Stomach smooth muscle (tissue), 2 donors: ENCODE data around the gene OR51D1.

Source experiments
- H3K27ac ChIP-seq: one replicate; pipeline ENCODE4 v1.7.0; 2013; ENCODE audit warnings: mild to moderate bottlenecking, low read length, inconsistent platforms
- H3K27me3 ChIP-seq, 2 donors: one replicate each; pipeline ENCODE4 v1.7.0; 2013; ENCODE audit warnings: low read length in 2 of 2; ENCODE audit not compliant: insufficient read depth in 2 of 2, control insufficient read depth in 1 of 2
- H3K36me3 ChIP-seq, 2 donors: one replicate each; pipeline ENCODE4 v1.7.0; 2013; ENCODE audit warnings: low read length in 2 of 2; ENCODE audit not compliant: control insufficient read depth in 2 of 2, insufficient read depth in 2 of 2
- H3K4me1 ChIP-seq: one replicate; pipeline ENCODE4 v1.7.0; 2013; ENCODE audit warnings: low read length; ENCODE audit not compliant: control insufficient read depth, insufficient read depth
- H3K4me3 ChIP-seq, 2 donors: one replicate each; pipeline ENCODE4 v1.7.0; 2013; ENCODE audit warnings: low read length in 2 of 2
- H3K9ac ChIP-seq, 2 donors: one replicate each; pipeline ENCODE4 v1.7.0; 2013; ENCODE audit warnings: low read length in 2 of 2, mild to moderate bottlenecking in 1 of 2
- H3K9me3 ChIP-seq, 2 donors: one replicate each; pipeline ENCODE4 v1.7.0; 2013; ENCODE audit warnings: low read length in 2 of 2; ENCODE audit not compliant: control insufficient read depth in 2 of 2
- donor health status: healthy.
- donor health status: Pancreatic carcinoma.

Gene OR51D1

DNA sequence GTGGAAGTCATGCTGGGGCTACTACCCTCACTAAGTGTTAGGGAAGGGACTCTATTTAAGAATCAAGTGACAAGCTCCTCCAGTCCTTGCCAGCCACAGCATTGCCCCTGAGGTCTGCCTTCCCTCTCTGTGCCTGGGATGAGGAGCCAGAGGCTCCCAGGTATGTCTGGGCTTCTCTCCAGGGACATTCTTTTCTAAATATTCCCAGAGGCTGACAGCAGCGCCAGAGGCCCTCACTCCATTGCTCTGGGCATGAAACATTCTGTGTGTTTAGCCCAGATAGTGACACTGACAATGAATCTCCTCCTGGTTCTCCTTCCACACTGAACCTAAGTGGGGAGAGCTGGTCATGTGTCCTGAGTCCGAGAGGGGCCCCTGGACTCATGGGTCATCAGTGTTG is 8.7 kb downstream of the OR51D1 start:
- Histone ChIP-seq H3K9ac (no peak overlapping the region), H3K9me3 (no peaks in the 10 kb centered on the region), H3K27ac (peak overlapping the region; percentile 60), H3K4me3 (peak overlapping the region in 1 of 2 donors; percentile 29), H3K36me3 (no peaks in the 10 kb centered on the region), H3K27me3 (no peaks in the 10 kb centered on the region), H3K4me1 (peaks cover 32% of the 10 kb centered on the region)

DNA sequence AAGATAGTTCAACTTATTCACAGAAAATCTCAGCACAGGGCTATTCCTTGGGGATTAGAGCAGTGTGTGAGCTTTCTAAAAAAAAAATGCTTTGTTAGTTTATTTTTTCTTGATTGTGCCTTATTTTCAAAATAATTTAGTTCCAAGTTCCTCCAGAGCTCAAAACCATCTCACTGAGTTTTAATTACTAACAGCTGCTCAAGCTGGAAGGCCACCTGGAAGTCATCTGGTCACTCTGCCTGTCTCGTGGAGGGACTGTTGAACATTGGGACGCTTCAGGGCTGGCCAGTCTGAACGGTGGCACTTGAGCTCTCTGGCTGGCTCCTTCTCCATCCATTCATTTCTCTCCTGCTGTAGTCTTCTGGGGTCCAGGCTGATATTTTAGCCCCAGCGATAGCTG is 10.5 kb downstream of the OR51D1 start:
- H3K4me1 ChIP-seq, result peaks cover 32% of the 10 kb centered on the region
- H3K4me3 ChIP-seq, result no peak overlapping the region
- no peaks in the 10 kb centered on the region for H3K36me3 ChIP-seq
- no peak overlapping the region for H3K9ac ChIP-seq
- H3K9me3 ChIP-seq, result no peaks in the 10 kb centered on the region
- no peak overlapping the region for H3K27ac ChIP-seq
- H3K27me3 ChIP-seq, result peaks cover 0 to 3% of the 10 kb centered on the region in 2 donors

DNA sequence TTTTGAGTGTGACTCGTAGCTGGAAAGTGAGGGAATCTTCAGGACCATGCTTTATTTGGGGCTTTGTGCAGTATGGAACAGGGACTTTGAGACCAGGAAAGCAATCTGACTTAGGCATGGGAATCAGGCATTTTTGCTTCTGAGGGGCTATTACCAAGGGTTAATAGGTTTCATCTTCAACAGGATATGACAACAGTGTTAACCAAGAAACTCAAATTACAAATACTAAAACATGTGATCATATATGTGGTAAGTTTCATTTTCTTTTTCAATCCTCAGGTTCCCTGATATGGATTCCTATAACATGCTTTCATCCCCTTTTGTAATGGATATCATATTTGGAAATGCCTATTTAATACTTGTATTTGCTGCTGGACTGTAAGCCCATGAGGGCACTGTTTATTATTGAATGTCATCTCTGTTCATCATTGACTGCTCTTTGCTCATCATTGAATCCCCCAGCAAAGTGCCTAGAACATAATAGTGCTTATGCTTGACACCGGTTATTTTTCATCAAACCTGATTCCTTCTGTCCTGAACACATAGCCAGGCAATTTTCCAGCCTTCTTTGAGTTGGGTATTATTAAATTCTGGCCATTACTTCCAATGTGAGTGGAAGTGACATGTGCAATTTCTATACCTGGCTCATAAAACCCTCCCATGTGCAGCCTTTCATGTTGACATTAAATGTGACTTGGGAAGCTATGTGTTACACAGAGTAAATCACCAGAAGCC is 17.5 kb downstream of the OR51D1 start:
- Histone ChIP-seq H3K27ac (no peak overlapping the region), H3K4me3 (no peak overlapping the region), H3K9ac (no peak overlapping the region), H3K4me1 (no peaks in the 10 kb centered on the region), H3K9me3 (no peaks in the 10 kb centered on the region), H3K27me3 (peaks cover 0 to 3% of the 10 kb centered on the region in 2 donors), H3K36me3 (no peaks in the 10 kb centered on the region)

DNA sequence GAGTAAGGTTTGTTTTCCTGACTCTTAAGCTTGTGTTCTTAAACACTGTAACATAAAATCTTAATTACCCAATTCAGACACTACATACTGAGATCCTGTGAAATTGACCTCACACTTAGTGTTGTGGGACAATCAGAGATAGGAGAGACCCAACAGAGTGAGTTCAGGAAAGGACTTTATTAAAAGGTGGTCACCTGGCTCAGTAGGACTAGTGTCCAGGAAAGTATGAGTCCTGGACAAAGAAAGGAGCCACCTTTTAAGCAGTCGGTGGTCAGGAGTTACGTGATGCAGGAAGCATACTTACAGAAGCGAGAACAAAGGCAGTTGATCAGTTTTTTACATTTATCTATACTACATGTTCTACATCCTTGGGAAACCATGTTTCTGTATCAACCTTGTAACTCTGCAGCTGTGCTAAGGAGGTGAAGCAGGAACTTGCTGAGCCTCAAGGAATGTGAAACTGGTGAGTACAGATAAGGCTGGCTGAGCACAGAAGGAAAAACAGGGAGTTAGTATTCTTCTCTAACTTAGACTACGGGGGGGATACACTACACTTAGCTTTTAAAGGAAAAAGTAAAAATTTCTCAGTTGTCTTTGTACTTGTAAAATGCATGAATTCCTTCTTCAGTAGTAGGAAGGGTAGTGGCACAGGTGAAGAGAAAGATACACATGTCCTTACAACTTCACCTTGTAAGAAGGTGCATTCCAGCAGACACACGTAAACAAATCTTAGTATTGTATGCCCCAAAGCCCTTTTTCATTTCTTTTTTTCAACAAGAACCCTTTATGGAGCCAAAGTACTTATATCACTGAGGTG is 21.6 kb downstream of the OR51D1 start:
- Histone ChIP-seq H3K27ac (no peak overlapping the region), H3K36me3 (no peaks in the 10 kb centered on the region), H3K27me3 (peaks cover 0 to 5% of the 10 kb centered on the region in 2 donors), H3K9me3 (no peaks in the 10 kb centered on the region), H3K9ac (no peak overlapping the region), H3K4me3 (no peak overlapping the region), H3K4me1 (no peaks in the 10 kb centered on the region)

DNA sequence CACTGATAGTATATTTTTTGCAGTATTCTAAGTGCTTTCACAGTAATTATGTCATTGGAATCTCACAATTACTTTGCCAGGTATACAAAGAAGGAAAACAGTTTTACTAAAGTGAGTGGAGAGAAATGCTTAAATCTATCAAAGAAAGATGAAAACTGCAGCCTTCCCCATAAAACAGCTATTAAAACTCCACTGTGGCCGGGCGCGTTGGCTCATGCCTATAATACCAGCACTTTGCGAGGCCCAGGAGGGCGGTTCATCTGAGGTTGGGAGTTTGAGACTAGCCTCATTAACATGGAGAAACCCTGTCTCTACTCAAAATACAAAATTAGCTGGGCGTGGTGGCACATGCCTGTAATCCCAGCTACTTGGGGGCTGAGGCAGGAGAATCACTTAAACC is 25.6 kb downstream of the OR51D1 start:
- Histone ChIP-seq H3K9me3 (no peaks in the 10 kb centered on the region), H3K4me1 (no peaks in the 10 kb centered on the region), H3K9ac (no peak overlapping the region), H3K27me3 (peaks cover 0 to 5% of the 10 kb centered on the region in 2 donors), H3K36me3 (no peaks in the 10 kb centered on the region), H3K27ac (no peak overlapping the region), H3K4me3 (no peak overlapping the region)

DNA sequence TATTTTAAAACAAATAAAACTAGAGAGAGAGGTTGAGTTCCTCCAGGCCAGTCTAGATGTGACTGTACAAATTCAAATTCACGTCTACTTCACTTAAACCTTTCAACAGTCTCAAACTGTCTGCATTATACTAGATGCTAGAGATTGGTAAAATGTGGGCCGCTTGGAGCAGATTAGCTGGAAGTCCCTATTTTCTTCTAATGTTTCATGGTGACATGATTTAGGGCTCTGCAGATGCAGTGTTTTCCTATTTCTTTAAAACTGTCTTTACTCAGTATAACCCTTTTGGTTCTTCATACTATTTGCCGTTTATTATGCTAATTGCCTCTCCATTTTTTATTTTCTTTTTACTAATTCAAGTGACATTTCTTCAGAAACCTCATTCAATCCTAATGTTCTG is 26.9 kb downstream of the OR51D1 start:
- Histone ChIP-seq H3K36me3 (no peaks in the 10 kb centered on the region), H3K4me3 (no peak overlapping the region), H3K27ac (no peak overlapping the region), H3K9ac (no peak overlapping the region), H3K4me1 (no peaks in the 10 kb centered on the region), H3K9me3 (no peaks in the 10 kb centered on the region), H3K27me3 (peaks cover 0 to 5% of the 10 kb centered on the region in 2 donors)

DNA sequence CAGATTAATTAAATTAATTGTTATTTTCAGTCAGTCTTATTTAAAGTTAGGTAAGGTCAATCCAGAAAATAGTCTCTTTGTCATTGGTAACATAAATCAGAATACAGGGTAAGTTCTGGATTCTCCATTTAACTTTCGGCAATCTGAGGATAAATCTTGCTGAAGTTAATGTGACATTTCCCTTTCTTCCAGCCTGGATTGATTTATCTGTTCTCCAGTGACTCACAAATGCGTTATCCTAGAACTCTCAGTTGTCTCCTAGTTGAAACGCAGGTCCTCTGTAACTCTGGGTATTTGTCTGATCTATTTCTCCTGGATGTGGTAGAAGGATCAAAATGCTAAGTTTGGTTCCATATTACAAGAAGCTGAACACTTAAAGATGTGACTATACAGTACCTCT is 27.5 kb downstream of the OR51D1 start:
- no peaks in the 10 kb centered on the region for H3K36me3 ChIP-seq
- no peaks in the 10 kb centered on the region for H3K4me1 ChIP-seq
- peaks cover 0 to 5% of the 10 kb centered on the region in 2 donors for H3K27me3 ChIP-seq
- H3K9ac ChIP-seq, result no peak overlapping the region
- H3K4me3 ChIP-seq, result no peak overlapping the region
- H3K27ac ChIP-seq, result no peak overlapping the region
- H3K9me3 ChIP-seq, result no peaks in the 10 kb centered on the region

DNA sequence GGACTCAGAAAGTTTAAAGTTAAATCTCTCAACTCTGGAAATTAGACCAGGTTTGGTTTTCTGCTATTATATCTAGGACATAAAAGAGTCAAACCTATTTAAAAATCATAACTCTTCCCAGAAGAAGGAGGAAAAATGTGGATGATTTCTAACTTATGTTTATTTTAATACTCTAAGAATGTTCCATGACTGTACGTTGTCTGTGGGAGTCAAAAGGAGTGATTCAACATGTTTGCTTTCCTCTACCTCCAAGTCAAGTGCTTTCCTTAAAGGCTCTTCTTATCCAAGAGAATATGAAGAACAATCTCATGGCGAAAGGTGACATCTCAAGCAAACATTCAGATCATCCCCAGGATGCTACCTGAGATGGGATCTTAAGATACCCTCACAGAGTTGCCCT is 28.1 kb downstream of the OR51D1 start:
- Histone ChIP-seq H3K27me3 (peaks cover 0 to 5% of the 10 kb centered on the region in 2 donors), H3K27ac (no peak overlapping the region), H3K9ac (no peak overlapping the region), H3K9me3 (no peaks in the 10 kb centered on the region), H3K36me3 (no peaks in the 10 kb centered on the region), H3K4me3 (no peak overlapping the region), H3K4me1 (no peaks in the 10 kb centered on the region)

DNA sequence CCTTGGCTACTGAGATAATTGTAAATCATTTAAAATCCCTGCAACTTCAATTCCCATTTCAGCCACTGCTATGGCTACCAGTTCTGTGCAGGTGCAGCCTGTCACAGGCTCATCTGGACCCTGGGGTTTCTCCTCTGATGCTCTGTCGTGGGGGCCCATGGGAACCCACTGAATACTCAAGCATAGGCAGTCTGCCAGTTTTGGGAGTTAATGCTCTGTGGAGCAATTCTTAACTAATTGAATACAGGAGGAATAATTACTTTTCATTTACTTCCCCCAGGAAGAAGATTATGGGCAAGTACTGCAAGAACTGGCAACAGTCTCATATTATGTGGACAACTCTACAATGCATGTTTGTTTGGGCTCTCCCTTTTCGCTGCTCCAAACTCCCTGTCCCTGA is 34.5 kb downstream of the OR51D1 start:
- Histone ChIP-seq H3K27me3 (peaks cover 0 to 2% of the 10 kb centered on the region in 2 donors), H3K4me3 (no peak overlapping the region), H3K9ac (no peak overlapping the region), H3K9me3 (no peaks in the 10 kb centered on the region), H3K4me1 (peaks cover 4% of the 10 kb centered on the region), H3K36me3 (no peaks in the 10 kb centered on the region), H3K27ac (no peak overlapping the region)

DNA sequence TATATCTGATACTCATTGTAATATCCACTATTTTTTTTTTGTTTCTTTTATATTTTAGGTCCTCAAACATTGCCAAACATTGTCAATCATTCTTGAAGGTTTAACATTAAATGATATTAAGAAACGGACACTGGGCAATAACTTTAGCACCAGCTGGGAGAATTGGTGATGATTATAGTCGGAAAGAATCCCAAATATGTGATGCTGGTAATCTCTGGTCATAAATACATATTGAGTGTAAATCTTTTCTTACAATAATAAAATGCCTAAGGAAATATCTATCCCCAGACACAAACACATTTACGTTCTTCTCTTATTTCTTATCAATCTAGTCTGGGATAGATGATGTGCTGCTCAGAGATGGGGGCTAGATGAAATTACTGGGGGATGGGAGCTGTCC is 35.2 kb downstream of the OR51D1 start:
- Histone ChIP-seq H3K27ac (no peak overlapping the region), H3K36me3 (no peaks in the 10 kb centered on the region), H3K27me3 (peaks cover 0 to 2% of the 10 kb centered on the region in 2 donors), H3K9ac (no peak overlapping the region), H3K4me1 (peaks cover 4% of the 10 kb centered on the region), H3K4me3 (no peak overlapping the region), H3K9me3 (no peaks in the 10 kb centered on the region)

DNA sequence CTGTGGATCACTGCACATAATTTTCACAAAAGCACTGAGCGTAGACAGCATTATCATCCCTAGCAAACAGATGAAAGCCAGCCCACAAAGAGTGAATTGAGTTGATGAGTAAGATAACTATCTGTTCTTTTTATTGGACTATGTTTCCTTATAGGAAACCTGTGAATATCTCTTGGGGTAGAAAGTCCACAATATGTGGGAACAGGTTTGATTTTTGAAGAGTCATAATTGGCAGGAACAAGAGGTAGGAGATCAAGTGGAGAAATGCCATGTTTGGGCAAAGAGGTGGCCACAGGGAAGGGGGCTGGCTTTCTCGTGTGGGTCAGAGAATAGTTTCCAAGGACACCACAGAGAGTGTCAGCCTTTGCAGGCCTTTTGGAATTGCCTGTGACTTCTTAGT is 36.5 kb downstream of the OR51D1 start:
- H3K36me3 ChIP-seq, result no peaks in the 10 kb centered on the region
- no peak overlapping the region for H3K9ac ChIP-seq
- no peak overlapping the region for H3K27ac ChIP-seq
- H3K4me3 ChIP-seq, result no peak overlapping the region
- no peaks in the 10 kb centered on the region for H3K9me3 ChIP-seq
- H3K4me1 ChIP-seq, result peaks cover 4% of the 10 kb centered on the region
- H3K27me3 ChIP-seq, result peaks cover 0 to 2% of the 10 kb centered on the region in 2 donors
